Endothelial cell of hepatic sinusoid (primary cell): ENCODE results near the gene NUP210.
"Not testable (repeated sequence)": the region's sequence is repeated elsewhere in the genome, so short reads cannot be mapped to it uniquely, and the experiment has no call there.

Source experiments
- in situ Hi-C: cut with HindIII; loops from 2 replicates; pipeline ENCODE4 v1.10.0; 2017; ENCODE audit warnings: low sequenced_read_pairs

The NUP210 gene

DNA sequence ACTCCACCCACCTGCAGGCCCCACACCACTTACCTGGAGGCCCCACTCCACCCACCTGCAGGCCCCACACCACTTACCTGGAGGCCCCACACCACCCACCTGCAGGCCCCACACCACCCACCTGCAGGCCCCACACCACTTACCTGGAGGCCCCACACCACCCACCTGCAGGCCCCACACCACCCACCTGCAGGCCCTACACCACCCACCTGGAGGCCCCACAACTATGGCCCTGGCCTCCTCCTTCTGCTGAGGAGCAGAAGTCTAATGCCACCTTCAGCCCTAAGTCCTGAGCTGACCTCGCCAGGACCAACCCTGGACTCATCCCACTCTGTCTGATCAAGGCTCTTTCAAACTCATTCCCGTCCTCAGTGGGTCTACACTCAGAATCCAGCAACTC, 42.4 kb downstream of the NUP210 start:
- in situ Hi-C loops, result not testable (repeated sequence)

DNA sequence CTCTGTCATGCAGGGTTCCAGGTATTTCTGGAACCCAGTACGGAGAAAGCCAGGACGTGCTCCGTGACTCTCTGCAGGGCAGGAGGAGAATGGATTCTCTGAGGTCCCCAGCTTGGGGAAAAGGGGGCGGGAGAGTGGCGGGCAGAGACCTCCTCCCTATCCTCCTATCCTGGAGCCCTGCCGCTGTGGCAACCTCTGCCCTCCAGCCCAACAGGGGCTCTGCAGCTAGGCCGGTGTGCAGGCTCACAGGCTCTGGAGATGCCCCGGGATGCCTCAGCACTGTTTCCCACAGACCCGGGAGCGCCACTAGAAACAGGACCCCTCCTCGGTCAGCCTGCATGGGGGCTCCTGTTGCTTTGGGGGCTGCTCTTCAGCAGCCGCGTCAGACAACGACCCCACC, 43.1 kb downstream of the NUP210 start:
- in situ Hi-C loops, result no loop called here

DNA sequence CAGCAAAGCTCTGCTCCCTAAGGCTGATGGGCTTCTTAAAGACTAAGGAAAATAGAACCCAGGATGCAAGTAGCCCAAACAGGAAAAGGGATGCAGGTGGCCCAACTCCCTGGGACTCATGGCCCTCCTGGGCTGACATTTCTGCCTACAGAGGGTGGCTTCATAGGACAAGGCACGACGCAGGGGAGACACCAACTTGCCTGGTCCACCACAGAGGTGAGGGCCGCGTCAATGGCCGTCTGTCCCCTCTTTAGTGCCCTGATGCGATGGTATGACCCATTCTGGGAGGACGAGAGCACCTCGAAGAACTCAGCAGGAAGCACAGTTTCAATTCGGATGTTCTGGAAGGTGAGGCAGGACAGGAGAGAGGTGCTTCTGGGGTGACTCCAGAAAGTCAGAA, 44.0 kb downstream of the NUP210 start:
- in situ Hi-C loops, result no loop called here

- in situ Hi-C loops, result no loop called here
Measured at GRCh38 chr3:13375464-13375863, 44.7 kb downstream of the NUP210 start.

- in situ Hi-C loops, result no loop called here
Measured at GRCh38 chr3:13373975-13374586, 46.0 kb downstream of the NUP210 start.

- in situ Hi-C loops, result no loop called here
Measured at GRCh38 chr3:13372656-13373055, 47.5 kb downstream of the NUP210 start.

DNA sequence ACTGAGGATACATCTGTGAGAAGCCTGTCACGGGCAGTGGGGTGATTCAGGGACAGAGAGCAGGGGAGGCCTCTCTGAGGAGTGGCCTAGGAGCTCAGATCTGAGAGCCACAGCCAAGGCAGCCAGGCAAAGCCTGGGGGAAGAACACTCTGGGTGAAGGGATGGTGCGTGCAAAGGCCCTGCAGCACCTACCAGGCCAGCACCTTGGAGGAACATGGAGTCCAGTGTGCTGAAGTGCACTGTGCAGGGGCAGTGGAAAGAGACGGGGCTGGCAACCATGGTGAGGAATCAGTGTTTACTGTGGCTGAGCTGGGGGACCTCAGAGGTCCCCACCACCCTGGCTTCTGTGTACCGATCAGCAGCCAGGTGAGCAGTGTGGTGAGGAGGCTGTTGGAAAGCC, 48.0 kb downstream of the NUP210 start:
- in situ Hi-C loops, result no loop called here

GRCh38 chr3:13371100-13372075, 48.7 kb downstream of the NUP210 start:
- in situ Hi-C loops, result no loop called here

- in situ Hi-C loops, result no loop called here
Measured at GRCh38 chr3:13370609-13371008, 49.5 kb downstream of the NUP210 start.

DNA sequence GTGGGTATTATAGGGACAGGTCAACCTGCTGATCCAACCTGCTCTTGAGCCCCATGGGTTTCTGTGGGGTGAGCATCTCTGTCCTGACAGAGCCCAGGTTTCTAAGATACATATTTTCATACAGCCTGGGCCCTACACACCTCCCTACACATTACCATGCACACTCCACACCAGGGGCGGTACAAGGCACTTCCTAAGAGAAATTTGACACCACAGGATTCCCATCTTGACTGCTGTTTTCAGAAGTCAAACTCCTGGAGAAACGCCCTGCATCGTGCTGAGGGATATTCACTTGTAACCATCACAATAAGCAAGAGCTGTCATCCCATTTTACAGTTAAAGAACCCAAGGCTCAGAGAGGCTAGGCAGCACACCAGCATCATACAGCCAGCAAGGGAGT, 50.1 kb downstream of the NUP210 start:
- in situ Hi-C loops, result no loop called here

DNA sequence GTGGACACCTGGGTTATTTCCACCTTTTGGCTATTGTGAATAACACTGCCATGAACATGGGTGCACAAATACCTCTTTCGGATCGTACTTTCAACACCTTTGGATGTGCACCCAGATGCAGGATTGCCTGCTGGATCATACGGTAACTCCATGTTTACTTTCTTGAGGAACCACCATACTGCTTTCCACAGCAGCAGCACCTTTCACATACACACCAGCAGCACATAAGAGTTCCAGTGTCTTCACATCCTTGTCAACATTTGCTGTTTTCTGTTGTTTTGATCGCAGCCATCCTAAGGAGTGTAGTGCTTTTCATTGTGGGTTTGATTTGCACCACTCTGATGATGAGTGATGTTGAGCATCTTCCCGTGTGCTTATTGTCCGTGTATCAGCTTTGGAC, 51.3 kb downstream of the NUP210 start:
- in situ Hi-C loops, result no loop called here

- in situ Hi-C loops, result no loop called here
Measured at GRCh38 chr3:13367728-13368127, 52.4 kb downstream of the NUP210 start.

DNA sequence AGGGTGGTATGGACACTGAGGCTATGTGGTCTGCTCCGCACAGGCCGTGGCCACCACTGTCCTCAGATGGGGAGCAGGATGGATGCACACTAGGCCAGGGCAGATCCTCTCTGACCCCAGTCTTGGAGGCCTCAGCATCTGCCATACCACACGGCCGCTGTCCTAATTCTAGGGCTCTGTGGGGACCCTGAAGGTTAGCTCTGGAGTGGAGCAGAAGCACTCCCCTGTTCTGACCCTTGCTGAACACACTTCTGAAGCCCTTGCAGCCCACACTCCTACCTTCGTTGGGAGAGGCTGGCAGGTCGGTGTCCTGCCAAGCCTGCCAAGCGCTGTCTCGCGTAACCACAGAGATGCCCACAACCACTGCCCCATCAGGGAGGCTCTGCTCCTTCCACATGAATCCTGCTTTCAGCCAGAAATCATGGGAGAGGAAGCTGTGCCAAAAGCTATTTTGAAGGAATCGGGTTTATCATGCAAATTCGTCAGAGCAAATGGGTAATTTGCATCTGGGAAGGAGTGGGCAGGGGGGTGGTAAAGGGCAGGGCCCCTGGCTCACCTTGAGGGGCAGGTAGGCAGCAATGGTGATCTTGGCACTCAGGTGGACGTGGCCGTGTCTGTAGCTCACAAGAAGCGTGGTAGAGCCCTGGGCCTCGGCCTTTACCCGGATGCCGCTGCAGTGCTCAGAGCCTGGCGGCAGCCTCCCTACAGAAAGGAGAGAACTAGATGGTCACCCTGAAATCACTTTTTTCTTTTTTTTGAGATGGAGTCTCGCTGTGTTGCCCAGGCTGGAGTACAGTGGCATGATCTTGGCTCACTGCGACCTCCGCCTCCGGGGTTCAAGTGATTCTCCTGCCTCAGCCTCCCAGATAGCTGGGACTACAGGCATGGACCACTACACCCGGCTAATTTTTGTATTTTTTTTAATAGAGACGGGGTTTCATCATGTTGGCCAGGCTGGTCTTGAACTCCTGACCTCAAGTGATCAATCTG, 54.4 kb downstream of the NUP210 start:
- in situ Hi-C loops, result no loop called here

- in situ Hi-C loops, result no loop called here
Measured at GRCh38 chr3:13364602-13365271, 55.4 kb downstream of the NUP210 start.

- in situ Hi-C loops, result no loop called here
Measured at GRCh38 chr3:13362551-13362950, 57.6 kb downstream of the NUP210 start.

DNA sequence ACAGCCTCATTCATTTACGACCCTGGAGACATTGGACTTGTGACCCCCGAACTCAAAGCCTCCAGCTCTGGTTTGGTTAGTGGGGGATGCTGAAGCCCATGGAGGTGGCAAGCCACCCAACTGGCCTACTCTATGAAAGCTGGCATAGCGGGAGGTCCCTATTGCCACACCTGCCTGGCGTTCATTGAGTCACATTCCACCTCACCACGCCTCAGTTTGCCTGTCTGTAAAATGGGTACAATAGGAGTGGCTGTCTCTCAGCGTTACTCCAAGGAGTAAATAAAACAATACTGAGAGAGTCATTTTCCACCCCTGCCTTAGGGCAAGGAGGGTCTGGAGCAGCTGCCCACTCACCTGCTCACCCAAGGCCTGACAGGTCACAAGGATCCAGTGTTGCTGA, 60.2 kb downstream of the NUP210 start:
- in situ Hi-C loops, result no loop called here

DNA sequence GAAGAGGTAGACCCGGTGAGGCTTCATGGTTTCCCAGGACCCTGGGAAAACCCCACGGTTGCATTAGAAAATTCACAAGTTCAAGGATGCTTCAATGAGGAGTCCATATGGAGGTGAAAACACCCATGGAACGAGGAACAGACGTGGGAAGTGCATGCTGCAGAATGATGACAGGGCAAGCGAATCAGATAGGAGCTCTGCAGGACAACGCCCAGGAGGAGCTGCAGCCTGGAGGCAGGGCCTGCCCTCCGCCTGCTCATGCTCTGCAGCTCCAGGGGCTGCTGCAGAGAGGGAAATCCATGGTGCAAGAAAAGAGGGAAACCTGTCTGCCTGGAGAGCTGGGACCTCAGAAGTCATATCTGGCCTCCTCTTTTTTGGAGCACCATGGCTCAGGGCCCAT, 61.5 kb downstream of the NUP210 start:
- in situ Hi-C loops, result no loop called here

DNA sequence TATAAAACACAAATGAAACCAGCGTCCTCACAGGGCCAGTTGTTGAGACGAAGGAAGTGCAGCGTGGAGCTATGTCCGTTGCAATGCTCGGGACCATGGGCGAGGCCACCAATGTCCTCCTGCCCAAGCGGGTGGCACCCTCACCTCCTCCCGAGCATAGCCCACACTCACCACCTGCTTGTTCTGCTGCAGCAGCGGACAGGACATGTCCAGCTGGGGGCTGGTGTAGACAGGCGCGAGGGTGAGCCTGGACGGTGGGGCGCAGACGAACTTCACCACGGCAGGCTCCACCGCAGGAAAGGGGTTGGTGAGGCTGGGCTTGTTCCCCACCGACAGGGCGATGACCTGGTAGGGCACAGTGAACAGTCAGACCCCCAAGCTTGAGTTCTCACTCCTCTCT, 62.1 kb downstream of the NUP210 start:
- in situ Hi-C loops, result no loop called here

DNA sequence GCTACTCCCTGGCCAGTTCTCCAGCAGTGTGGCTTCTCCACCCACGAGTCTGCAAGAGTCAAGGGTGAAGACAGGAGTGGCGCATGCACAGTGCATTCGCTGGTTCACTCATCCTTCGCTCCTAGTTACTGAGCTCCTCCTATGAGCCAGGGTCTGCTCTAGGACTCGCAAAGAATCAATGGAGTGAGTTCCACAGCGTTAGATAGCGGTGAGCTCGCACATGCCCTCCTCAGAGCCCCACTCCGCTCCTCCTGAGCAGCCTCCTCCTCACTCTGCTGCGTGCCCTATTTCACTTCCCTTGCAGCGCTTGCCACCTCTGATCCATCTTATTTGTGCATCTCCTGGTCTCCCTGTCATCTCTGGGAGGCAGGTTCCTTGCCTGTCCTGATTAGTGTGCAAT, 63.0 kb downstream of the NUP210 start:
- in situ Hi-C loops, result no loop called here

- in situ Hi-C loops, result no loop called here
Measured at GRCh38 chr3:13353936-13354542, 66.1 kb downstream of the NUP210 start.
